ENCODE data around the gene PGAM5. TPM values are rescaled to one million over a fixed set of nuclear protein-coding genes. Genes with fewer than 3 reads are reported as not detected.
"Not testable (repeated sequence)": the region's sequence is repeated elsewhere in the genome, so short reads cannot be mapped to it uniquely, and the experiment has no call there.

Gene PGAM5
- polyA plus RNA-seq, 4 donors: 21.0 to 26.4 (median 22.8) TPM

DNA sequence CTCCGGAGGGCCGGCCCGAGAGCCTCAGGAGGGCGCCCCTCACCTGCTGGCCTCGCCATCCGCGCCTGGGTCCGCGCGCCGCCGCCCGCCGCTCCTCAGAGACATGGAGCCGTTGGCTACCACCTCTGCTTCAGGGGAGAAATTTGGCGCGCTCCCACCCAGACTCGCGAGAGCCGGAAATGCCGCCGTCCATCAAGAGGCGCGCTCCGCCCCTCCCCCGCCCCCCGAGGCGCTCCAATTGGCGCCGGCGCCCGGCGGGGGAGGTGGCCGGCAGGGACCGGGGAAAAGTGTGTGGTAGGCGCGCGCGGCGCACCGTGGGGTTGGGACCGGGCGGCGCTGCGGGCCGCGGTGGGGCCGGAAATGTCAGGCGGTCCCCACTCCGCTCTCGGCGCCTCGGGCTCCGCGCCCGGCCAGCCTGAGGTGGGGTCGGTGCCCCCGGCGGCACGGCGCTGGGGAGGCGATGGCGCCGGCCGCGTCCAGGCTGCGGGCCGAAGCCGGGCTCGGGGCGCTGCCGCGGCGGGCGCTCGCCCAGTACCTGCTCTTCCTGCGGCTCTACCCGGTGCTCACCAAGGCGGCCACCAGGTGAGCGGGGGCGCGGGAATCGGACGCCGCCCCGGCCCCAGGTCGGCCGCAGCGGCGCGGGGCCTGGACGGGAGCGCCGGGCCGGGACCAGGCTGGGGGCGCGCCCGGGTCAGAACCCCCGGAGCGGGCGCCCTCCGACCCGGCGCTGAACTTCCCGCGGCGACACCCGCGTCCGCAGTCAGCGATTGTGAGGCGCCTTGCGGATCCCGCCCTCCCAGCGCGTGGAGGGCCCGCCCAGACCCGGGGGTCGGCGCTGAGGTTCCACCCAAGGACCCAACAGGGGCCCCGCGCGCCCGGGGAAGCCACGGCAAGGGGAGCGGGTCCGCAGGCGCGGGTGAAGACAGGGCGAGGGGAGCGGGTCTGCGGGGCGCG, 23.2 kb upstream of the PGAM5 start, which contains the start of the genes POLE and PXMP2:
Gene POLE (minus strand): TSS at position 132 of the 954 bp plus-strand sequence. CDS start 27 bp downstream, at position 105.
Gene PXMP2 (plus strand): TSS at position 377 of the 954 bp plus-strand sequence. CDS start 84 bp downstream, at position 461.
- peak; percentile 89 to 94 (median 92) for DNase-seq (ENCODE audit: low read depth in 4 of 4, low spot score in 3 of 4)

DNA sequence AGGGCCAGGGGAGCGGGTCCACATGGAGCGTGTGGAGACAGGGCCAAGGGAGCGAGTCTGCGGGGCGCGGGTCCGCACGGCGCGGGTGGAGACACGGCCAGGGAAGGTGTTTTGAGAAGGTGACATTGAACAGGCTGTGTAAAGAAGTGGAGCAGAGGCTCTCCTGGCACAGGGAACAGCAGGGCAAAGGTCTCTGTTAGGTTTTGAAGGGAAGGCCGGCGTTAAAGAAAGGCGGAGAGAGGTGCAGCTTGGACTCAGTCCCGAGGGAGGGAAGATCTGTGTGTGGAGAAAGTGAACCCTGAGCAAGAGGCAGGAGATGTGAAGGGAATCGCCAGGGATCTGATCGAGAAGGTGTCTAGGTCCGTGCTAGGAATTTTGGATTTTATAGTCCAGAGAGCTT, 21.4 kb upstream of the PGAM5 start:
- no peak for DNase-seq (ENCODE audit: low read depth in 4 of 4, low spot score in 3 of 4)

DNA sequence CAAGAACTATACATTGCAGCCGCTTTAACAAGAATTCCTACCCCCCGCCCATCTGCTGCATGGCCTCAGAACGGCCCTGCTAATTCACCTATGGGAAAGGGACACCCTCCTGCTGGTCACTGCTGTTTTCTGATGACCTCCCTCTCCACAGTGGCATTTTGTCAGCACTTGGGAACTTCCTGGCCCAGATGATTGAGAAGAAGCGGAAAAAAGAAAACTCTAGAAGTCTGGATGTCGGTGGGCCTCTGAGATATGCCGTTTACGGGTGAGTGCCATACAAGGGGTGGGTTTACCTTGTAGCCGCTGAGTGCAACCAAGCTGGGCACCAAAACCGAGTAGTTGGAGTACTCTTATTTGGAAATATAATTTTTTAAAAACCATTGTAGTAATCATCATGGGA, 20.5 kb upstream of the PGAM5 start:
- no peak for DNase-seq (ENCODE audit: low read depth in 4 of 4, low spot score in 3 of 4)

DNA sequence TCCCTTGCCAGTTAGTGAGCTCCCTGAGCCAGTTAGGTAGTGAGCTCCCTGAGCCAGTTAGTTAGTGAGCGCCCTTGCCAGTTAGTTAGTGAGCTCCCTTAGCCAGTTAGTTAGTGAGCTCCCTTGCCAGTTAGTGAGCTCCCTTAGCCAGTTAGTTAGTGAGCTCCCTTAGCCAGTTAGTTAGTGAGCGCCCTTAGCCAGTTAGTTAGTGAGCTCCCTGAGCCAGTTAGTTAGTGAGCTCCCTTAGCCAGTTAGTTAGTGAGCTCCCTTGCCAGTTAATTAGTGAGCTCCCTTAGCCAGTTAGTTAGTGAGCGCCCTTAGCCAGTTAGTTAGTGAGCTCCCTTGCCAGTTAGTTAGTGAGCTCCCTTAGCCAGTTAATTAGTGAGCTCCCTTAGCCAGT, 18.6 kb upstream of the PGAM5 start:
- DNase-seq (ENCODE audit: low read depth in 4 of 4, low spot score in 3 of 4): not testable (repeated sequence)

DNA sequence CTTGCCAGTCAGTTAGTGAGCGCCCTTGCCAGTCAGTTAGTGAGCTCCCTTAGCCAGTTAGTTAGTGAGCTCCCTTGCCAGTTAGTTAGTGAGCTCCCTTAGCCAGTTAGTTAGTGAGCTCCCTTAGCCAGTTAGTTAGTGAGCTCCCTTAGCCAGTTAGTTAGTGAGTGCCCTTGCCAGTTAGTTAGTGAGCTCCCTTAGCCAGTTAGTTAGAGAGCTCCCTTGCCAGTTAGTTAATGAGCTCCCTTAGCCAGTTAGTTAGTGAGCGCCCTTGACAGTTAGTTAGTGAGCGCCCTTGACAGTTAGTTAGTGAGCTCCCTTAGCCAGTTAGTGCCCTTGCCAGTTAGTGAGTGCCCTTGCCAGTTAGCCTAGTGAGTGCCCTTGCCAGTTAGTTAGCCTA, 15.8 kb upstream of the PGAM5 start:
- DNase-seq (ENCODE audit: low read depth in 4 of 4, low spot score in 3 of 4): not testable (repeated sequence)

DNA sequence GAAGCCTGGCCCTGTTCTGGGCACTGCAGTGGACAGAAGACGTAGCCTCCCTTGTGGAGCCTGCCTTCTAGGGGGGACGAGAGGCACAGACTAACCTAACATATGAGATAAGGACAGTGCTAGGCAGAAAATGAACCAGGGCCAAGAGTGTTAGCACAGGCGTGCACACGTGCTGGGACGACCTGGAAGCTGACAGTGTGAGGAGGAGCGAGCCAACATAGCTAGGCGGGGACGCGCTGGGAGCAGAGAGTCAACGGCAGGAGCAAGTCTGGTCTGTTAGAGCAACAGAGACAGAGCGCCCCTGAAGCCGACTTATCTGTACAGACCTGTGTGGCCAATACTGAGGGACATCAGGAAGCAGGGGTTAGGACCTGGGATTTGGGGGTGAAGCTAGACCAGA, 15.2 kb upstream of the PGAM5 start:
- DNase-seq (ENCODE audit: low read depth in 4 of 4, low spot score in 3 of 4): no peak

DNA sequence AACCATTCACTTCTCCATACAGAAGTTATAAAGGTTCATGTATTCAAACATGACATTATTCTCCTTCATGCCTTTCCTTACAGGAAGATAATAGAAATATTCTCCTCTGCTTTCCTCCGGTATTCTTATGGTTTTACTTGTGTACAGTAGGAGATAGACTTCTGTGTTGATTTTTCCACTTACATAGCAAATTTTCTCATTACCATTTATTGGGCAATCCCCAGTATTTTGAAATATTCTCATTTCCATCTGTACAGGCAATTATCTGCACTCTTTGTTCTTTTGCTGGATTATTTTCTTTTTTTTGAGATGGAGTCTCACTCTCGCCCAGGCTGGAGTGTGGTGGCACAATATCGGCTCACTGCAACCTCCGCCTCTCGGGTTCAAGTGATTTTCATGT, 12.3 kb upstream of the PGAM5 start:
- no peak for DNase-seq (ENCODE audit: low read depth in 4 of 4, low spot score in 3 of 4)

DNA sequence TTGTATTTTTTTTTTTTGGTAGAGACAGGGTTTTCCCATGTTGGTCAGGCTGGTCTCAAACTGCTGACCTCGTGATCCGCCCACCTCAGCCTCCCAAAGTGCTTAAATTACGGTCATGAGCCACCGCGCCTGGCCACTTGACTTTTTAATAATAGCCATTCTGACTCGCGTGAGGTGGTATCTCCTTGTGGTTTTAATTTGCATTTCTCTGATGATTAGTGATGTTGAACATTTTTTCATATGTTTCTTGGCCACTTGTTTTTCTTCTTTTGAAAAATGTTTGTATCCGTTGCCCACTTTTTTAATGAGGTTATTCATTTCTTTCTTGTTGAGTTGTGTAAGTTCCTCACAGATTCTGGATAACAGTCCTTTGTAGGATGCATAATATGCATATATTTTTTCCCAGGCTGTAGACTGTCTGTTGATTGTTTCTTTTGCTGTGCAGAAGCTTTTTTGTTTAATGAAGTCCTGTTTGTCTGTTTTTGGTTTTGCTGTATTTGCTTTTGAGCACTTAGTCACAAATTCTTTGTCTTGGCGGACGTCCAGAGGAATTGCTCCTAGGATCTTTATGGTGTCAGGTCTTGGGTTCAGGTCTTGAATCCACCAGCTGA, 10.3 kb upstream of the PGAM5 start:
- DNase-seq (ENCODE audit: low read depth in 4 of 4, low spot score in 3 of 4): no peak

DNA sequence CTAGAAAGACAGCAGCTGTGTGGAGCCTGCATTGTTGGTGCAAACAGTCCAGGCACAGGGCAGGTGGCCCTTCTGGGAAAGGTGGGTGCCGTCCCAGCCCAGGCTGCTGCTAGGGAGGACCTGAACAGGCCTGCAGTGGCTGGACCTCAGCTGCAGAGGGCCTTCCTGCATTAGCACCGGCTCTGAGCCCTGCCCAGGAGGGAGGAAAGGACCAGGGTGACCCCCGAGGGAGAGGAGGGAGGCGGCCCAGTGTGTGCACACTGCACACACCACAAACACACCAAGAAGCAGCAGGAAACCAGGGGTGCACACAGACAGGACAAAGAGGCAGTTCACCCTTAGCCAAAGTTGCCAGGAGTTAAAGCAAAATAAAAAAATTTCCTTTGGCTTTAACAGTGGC, 8.0 kb upstream of the PGAM5 start:
- DNase-seq (ENCODE audit: low read depth in 4 of 4, low spot score in 3 of 4): no peak

DNA sequence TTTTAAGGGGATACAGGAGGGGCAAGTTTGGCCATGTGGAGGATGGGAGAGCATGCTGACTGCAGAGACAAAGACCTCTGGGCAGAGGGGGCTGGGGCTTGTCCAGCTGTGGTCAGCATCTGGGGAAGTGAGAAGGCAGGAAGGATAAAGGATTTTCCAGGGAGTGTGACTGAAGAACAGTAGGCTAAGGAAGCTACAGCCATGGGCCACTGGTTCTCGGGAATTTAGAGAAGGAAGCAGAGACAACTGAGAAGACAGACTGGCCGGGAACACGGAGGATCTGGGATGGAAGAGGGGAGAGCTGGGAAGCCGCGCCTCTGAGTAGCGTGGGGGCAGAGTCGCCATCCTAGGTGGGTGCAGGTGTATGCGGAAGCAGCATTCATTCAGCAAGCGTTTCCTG, 7.0 kb upstream of the PGAM5 start:
- DNase-seq (ENCODE audit: low read depth in 4 of 4, low spot score in 3 of 4): no peak

DNA sequence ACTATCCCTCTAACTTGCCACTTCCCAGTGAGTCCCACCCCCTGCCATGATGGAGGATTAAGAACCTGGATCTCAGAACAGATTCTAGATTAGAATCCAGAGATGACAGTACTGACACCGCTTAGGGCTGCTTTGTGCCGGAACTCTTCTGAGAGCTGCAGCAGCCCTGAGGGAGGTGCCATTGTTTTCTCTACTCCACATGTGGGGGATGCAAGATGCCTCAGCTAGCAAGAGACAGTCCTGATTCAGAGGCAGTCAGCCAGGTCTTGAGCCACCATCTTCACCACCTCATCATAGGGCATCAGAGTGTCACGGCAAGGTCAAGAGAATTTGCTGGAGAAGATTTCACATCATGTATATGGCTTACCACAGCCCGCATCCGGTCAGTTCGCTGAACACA, 3.4 kb upstream of the PGAM5 start:
- DNase-seq (ENCODE audit: low read depth in 4 of 4, low spot score in 3 of 4): no peak

DNA sequence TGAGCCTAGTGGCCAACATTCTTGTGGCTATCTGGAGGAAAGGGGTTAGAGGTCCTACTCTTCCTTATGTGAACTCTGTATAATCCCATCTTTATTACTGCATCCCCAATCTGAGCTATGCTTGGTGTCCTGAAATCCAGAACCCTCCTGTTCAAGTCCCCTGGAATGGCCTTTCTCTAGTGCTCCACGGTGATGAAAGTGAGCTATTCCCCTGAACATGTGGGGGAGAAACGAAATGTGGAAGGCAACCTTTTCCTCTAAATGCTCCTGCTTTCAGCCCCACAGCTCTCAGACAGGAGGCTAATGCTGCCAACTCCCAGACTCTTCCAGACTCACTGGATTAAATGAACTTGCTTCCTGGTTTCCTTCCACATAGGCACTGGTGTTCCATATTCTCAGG, 2.5 kb upstream of the PGAM5 start:
- DNase-seq (ENCODE audit: low read depth in 4 of 4, low spot score in 3 of 4): no peak

DNA sequence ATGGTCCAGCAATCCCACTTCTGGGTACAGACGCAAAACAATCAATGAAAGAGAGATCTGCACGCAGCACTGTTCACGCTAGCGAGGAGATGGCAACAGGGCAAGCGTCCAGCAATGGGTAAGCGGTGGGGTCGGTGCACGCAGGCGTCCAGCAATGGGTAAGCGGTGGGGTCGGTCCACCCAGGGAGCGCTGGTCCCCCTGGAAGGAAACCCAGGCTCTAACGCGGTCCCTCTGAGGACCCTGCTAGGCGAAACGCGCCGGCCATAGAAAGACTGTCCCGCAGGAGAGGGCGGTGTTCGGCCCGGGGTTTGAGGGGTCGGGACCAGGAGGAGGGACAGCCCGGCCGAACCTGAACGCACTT, 618 bp upstream of the PGAM5 start:
- DNase-seq (ENCODE audit: low read depth in 4 of 4, low spot score in 3 of 4): no peak

DNA sequence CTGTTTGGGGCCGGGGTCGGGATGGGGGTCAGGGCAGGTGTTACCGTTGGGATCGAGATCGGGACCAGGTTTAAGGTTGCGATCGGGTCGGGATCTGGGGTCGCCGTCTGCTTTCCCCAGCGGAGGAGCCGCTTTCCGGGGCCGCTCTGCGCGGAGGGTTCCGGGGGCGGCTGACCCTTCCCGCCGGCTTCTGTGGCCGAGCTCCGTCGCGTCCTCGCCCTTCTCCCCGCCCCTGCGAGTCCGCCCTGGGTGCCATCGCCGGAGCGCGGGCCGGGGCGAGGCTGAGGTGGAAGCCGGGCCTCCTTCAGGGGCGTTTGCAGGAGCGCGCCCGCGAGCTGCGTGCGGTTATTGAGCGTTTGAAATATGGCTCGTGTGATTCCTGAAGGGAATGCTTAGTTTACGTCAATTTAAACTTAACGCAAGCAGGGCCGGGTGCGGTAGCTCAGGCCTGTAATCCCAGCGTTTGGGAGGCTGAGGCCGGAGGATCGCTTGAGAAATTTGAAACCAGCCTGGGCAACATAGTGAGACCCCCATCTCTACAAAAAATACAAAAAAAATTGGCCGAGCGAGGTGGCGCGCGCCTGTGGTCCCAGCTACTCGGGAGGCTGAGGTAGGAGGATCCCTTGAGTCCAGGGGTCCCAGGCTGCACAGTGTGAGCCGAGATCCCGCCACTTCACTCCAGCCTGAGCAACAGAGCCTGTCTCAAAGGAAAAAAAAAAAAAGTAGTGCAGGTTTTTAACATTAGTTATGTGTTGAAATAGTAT, 620 bp downstream of the PGAM5 start:
- no peak for DNase-seq (ENCODE audit: low read depth in 4 of 4, low spot score in 3 of 4)

DNA sequence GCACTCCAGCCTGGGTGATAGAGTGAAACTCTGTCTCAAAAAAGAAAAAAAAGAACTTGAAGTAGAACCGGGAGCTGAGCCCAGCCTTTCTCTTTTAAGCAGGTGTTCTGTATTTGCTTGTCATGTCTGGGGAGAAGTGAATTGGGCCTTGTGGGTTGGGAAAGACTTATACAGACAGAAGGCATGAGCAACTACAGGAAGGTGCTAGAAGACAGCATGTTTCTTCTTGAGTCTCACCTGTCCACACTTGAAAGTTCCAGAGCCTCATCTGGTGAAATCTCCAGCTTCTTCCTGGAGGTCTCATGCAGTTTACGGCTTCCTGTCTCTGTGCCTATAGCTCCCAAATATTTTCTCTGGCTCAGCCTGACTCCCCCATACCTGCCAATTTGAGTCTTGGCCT, 2.5 kb downstream of the PGAM5 start:
- DNase-seq (ENCODE audit: low read depth in 4 of 4, low spot score in 3 of 4): no peak

DNA sequence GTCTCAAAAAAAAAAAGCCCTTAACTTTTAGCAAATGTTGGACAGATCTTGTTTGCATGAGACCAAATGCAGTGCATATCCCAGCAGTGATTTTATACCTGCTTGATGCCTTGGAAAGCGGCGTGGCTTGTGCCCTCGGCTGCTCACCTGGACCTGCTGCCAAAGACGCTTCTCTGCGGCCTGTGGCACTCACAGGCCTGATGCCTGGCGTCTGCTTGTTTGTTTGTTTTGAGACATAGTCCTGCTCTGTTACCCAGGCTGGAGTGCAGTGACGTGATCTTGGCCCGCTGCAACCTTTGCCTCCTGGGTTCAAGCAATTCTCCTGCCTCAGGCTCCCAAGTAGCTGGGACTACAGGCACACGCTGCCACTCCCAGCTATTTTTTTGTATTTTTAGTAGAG, 5.2 kb downstream of the PGAM5 start:
- no peak for DNase-seq (ENCODE audit: low read depth in 4 of 4, low spot score in 3 of 4)

DNA sequence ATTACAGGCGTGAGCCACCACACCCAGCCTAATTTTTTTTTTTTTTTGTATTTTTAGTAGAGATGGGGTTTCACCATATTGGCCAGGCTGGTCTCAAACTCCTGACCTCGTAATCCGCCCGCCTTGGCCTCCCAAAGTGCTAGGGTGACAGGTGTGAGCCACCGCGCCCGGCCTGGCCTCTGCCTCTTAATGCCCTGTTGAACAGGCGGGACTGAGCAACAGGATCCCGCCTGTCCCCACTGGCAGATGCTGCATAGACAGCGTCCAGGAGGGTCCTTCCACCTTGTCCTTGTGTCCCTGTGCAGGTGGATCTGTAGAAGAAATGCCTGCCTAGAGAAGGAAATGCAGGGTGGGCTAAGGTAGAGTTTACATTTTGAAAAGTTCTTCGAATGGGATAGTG, 5.7 kb downstream of the PGAM5 start:
- no peak for DNase-seq (ENCODE audit: low read depth in 4 of 4, low spot score in 3 of 4)

DNA sequence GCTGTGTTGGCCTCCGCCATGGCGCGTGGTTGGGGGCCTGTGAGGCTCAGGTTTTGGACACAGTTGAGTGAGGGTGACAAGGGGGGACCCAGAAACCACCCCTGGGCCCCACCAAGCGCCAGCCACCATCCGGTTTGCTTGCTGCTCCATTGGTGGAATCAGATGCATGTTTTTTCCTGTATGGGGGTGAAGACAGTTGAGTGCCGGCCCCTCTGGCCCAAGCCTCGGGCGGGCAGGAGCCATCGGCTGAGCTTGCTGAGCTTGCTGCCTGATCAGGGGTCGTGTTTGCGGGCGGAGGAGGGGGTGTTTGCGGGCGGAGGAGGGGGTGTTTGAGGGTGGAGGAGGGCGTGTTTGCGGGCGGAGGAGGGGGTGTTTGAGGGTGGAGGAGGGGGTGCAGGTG, 6.4 kb downstream of the PGAM5 start:
- DNase-seq (ENCODE audit: low read depth in 4 of 4, low spot score in 3 of 4): no peak

DNA sequence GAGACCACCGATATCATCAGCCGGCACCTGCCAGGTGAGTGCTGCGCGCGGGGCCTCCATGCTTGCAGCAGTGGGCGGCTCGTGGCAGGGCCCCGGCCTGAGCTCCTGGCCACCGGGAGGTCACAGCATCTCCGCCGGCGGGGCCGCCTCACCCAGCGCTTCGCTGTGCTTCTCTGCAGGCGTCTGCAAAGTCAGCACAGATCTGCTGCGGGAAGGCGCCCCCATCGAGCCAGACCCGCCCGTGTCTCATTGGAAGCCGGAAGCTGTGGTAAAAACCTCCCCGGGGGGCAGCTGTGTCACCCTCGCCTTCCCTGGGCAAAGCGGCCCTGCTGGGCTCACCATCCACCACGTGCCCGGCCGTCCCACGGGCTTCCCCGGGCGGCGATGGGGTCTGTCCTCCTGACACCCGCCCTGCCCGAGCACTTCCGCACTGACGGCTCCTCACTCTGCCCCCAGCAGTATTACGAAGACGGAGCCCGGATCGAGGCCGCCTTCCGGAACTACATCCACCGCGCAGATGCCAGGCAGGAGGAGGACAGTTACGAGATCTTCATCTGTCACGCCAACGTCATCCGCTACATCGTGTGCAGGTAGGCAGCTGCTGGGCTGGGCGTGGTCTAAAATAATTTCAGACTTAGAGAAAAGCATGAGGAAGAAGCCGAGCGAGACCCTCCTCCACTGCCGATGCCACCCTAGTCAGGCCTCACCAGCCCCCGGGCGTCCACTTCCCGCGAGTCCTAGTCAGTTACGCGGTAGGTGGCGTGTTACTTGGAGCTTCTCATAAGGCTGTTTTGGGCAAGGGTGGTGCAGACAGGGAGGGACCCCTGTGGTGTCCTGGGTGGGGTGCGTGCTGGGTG, 7.1 kb downstream of the PGAM5 start:
- no peak for DNase-seq (ENCODE audit: low read depth in 4 of 4, low spot score in 3 of 4)

DNA sequence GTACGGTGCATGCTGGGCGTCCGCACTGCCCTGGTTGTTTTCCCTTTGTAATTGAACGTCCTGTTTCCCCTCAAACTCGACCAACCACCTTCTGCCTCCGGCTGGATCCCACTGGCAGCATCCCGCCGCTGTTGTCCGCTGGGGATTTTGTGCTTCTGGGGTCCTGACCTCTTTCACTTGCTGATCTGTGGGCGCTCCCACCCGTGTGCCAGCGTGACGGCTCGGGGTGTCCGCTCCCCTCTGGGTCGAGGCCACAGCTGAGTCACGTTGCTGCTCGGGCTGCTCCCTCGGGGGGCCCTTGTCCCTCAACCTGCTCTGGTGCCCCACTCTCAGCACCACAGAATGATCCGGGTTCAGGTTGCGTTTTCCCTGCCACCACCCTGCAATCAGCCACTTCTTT, 8.0 kb downstream of the PGAM5 start:
- DNase-seq (ENCODE audit: low read depth in 4 of 4, low spot score in 3 of 4): no peak
